CD4-positive, alpha-beta T cell (primary cell): ENCODE data around the gene SRRM1. TPM values are rescaled to one million over a fixed set of nuclear protein-coding genes. Genes with fewer than 3 reads are reported as not detected.

Experiments used
- ATAC-seq: fragments of 200-7000 bp; cut with Tn5 transposase; one replicate; pipeline ENCODE4 v1.10.0; 2022; ENCODE audit warnings: mild to moderate bottlenecking; ENCODE audit not compliant: poor library complexity
- CTCF ChIA-PET: fragments of 350-600 bp; sonication (Branson Sonifier 250); formaldehyde crosslinking; loops from one replicate; lab custom pipeline; 2021; ENCODE audit warnings: antibody characterized with exemption, inconsistent platforms; lab: Charles Lee
- POLR2A ChIA-PET: fragments of 350-600 bp; sonication (Branson Sonifier 250); formaldehyde crosslinking; loops from one replicate; lab custom pipeline; 2021; ENCODE audit warnings: antibody characterized with exemption, inconsistent platforms; lab: Charles Lee
- DNase-seq, 14 experiments: peaks; one replicate each; pipeline ENCODE4 v3.0.0-alpha.2; 2013 to 2020; ENCODE audit warnings: mixed read lengths in 2 of 14
- H3K27ac ChIP-seq, 2 donors: one replicate each; pipeline versions ENCODE4 v1.5.1 to v1.7.0; 2013; ENCODE audit warnings: low read length in 2 of 2, low read depth in 1 of 2, mild to moderate bottlenecking in 1 of 2
- H3K27me3 ChIP-seq, 2 experiments: 1 replicate in 1 of 2; 2 replicates in 1 of 2; pipeline versions ENCODE4 v1.6.1 to v1.7.0; 2013; ENCODE audit warnings: low read length in 2 of 2, control low read depth in 1 of 2, mild to moderate bottlenecking in 1 of 2, moderate library complexity in 1 of 2; ENCODE audit not compliant: insufficient read depth in 2 of 2, control insufficient read depth in 1 of 2
- H3K36me3 ChIP-seq: one replicate; pipeline ENCODE4 v1.6.1; 2013; ENCODE audit warnings: low read length, control low read depth; ENCODE audit not compliant: insufficient read depth
- H3K4me1 ChIP-seq: one replicate; pipeline ENCODE4 v1.6.1; 2013; ENCODE audit warnings: low read length, control low read depth; ENCODE audit not compliant: insufficient read depth
- H3K4me3 ChIP-seq: one replicate; pipeline ENCODE4 v1.5.1; 2013; ENCODE audit warnings: mild to moderate bottlenecking, low read length, moderate library complexity
- H3K9me3 ChIP-seq, 2 experiments: 1 replicate in 1 of 2; 2 replicates in 1 of 2; pipeline versions ENCODE4 v1.6.1 to v1.7.0; 2013; ENCODE audit warnings: low read length in 2 of 2, mild to moderate bottlenecking in 2 of 2, control low read depth in 1 of 2, moderate library complexity in 1 of 2; ENCODE audit not compliant: control insufficient read depth in 1 of 2, insufficient read depth in 1 of 2
- H3K27ac Mint-ChIP-seq: one replicate; pipeline ENCODE4 v1.8.0; 2020; ENCODE audit warnings: mixed read lengths
- H3K27me3 Mint-ChIP-seq: one replicate; pipeline ENCODE4 v1.8.0; 2021; ENCODE audit warnings: mixed read lengths
- H3K36me3 Mint-ChIP-seq: one replicate; pipeline ENCODE4 v1.8.0; 2021; ENCODE audit warnings: low read depth, mixed read lengths
- H3K4me1 Mint-ChIP-seq: one replicate; pipeline ENCODE4 v1.8.0; 2021; ENCODE audit warnings: low read depth, mixed read lengths
- H3K4me3 Mint-ChIP-seq: one replicate; pipeline ENCODE4 v1.8.0; 2020; ENCODE audit warnings: mild to moderate bottlenecking, mixed read lengths
- H3K9me3 Mint-ChIP-seq: one replicate; pipeline ENCODE4 v1.8.0; 2020; ENCODE audit warnings: mixed read lengths
- intact Hi-C, 2 experiments: fragments of 100-400 bp; cut with DNase I in 1 of 2; cut with micrococcal nuclease in 1 of 2; formaldehyde crosslinking; loops; one replicate each; pipeline versions ENCODE4 v1.15.1 to v1.9.0; 2023 to 2025; cut with DNase I, micrococcal nuclease
- total RNA-seq, 174 experiments: library from RNA in 2 of 174; stranded (reverse) in 2 of 174; gene quantifications; one replicate each; pipeline ENCODE4 v1.2.3 and lab custom pipeline; 2021 to 2026
- TF ChIP-seq, protein P1 (sequence below): fragments of 200-600 bp; IDR thresholded peaks from one replicate; pipeline ENCODE4 v1.8.0; 2022; ENCODE audit warnings: antibody characterized with exemption, mild to moderate bottlenecking

Gene SRRM1
- total RNA-seq, 2 experiments from 2014 or later: 338 to 360 TPM

DNA sequence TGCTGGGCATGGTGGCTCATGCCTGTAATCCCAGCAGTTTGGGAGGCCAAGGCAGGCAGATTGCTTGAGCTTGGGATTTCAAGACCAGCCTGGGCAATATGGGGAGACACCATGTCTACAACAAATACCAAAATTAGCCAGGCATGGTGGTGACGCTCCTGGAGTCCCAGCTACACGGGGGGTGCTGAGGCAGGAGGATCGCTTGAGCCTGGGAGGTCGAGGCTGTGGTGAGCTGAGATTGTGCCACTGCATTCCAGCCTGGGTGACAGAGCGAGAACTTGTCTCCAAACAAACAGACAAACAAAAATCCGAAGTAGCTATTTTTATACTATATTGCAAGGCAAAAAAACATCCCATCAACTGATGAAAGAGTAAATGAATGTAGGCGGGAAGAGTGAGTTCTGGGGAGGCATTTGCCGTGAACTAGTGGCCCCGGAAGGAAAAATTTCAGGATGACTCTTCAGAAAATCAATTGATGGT, 46.7 kb upstream of the SRRM1 start:
- Histone ChIP-seq H3K4me3 (no peak overlapping the region), H3K27me3 (no peaks in the 10 kb centered on the region), H3K4me1 (no peaks in the 10 kb centered on the region), H3K27ac (no peak overlapping the region), H3K9me3 (no peaks in the 10 kb centered on the region), H3K36me3 (no peaks in the 10 kb centered on the region)
- no peak overlapping the region for H3K4me3 Mint-ChIP-seq
- no peaks in the 10 kb centered on the region for H3K36me3 Mint-ChIP-seq
- DNase-seq (no peak), ATAC-seq (no peak)
- H3K27ac Mint-ChIP-seq: no peak overlapping the region
- no peaks in the 10 kb centered on the region for H3K4me1 Mint-ChIP-seq
- POLR2A ChIA-PET: no interaction called here
- intact Hi-C loops: no loop called here
- TF ChIP-seq, protein P1, sequence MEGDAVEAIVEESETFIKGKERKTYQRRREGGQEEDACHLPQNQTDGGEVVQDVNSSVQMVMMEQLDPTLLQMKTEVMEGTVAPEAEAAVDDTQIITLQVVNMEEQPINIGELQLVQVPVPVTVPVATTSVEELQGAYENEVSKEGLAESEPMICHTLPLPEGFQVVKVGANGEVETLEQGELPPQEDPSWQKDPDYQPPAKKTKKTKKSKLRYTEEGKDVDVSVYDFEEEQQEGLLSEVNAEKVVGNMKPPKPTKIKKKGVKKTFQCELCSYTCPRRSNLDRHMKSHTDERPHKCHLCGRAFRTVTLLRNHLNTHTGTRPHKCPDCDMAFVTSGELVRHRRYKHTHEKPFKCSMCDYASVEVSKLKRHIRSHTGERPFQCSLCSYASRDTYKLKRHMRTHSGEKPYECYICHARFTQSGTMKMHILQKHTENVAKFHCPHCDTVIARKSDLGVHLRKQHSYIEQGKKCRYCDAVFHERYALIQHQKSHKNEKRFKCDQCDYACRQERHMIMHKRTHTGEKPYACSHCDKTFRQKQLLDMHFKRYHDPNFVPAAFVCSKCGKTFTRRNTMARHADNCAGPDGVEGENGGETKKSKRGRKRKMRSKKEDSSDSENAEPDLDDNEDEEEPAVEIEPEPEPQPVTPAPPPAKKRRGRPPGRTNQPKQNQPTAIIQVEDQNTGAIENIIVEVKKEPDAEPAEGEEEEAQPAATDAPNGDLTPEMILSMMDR: no peak
- CTCF ChIA-PET: interaction anchor here (1.0 kb wide), 1 partner anchor 9 kb away, joined by 8 read pairs; no protein-coding TSS in a partner anchor
- H3K27me3 Mint-ChIP-seq: peaks cover 6% of the 10 kb centered on the region
- no peaks in the 10 kb centered on the region for H3K9me3 Mint-ChIP-seq

- POLR2A ChIA-PET: interaction anchor here (0.6 kb wide), 1 partner anchor 36 kb away, joined by 3 read pairs; no protein-coding TSS in a partner anchor
- intact Hi-C loops: no loop called here
- ATAC-seq: no peak
- H3K27me3 Mint-ChIP-seq: peaks cover 4% of the 10 kb centered on the region
- no peaks in the 10 kb centered on the region for H3K9me3 Mint-ChIP-seq
- no peaks in the 10 kb centered on the region for H3K4me1 Mint-ChIP-seq
- no peaks in the 10 kb centered on the region for H3K4me1 ChIP-seq
- TF ChIP-seq, protein P1: no peak
- H3K27ac Mint-ChIP-seq: no peak overlapping the region
- CTCF ChIA-PET: no interaction called here
- no peak for DNase-seq
- no peaks in the 10 kb centered on the region for H3K27me3 ChIP-seq
- no peaks in the 10 kb centered on the region for H3K36me3 ChIP-seq
- no peaks in the 10 kb centered on the region for H3K36me3 Mint-ChIP-seq
- H3K27ac ChIP-seq: no peak overlapping the region
- no peak overlapping the region for H3K4me3 Mint-ChIP-seq
- H3K9me3 ChIP-seq: no peaks in the 10 kb centered on the region
- H3K4me3 ChIP-seq: no peak overlapping the region
Observed at GRCh38 chr1:24599265-24599664, 43.8 kb upstream of the SRRM1 start.

DNA sequence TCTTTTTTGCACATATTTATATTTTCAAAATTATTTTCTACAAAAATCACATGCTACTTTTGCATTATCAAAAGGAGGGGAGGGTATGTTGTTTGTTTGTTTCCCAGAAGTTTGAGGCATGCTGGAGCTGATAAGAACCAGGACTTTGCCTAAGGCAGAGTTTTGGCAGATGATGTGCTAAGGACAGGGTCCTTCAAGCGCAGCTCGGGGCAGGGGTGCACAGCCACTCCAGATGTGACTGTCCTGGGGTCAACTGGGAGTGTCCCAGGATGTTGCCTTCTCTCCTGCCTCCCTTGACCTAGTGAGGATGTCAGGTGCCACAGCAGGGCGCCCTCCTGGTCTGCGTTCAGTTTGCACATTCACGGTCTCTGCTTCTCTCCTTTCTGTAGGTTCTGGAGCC, 42.6 kb upstream of the SRRM1 start:
- no peak for DNase-seq
- no peaks in the 10 kb centered on the region for H3K27me3 Mint-ChIP-seq
- ChIA-PET CTCF (no interaction called here), POLR2A (no interaction called here)
- H3K9me3 ChIP-seq: no peaks in the 10 kb centered on the region
- no peaks in the 10 kb centered on the region for H3K4me1 ChIP-seq
- H3K27ac Mint-ChIP-seq: no peak overlapping the region
- H3K27ac ChIP-seq: no peak overlapping the region
- intact Hi-C loops: no loop called here
- no peak overlapping the region for H3K4me3 Mint-ChIP-seq
- no peaks in the 10 kb centered on the region for H3K27me3 ChIP-seq
- no peaks in the 10 kb centered on the region for H3K36me3 ChIP-seq
- TF ChIP-seq, protein P1: no peak
- H3K4me1 Mint-ChIP-seq: no peaks in the 10 kb centered on the region
- no peaks in the 10 kb centered on the region for H3K9me3 Mint-ChIP-seq
- no peak for ATAC-seq
- H3K36me3 Mint-ChIP-seq: no peaks in the 10 kb centered on the region
- H3K4me3 ChIP-seq: no peak overlapping the region
